GM13977 (cell line): ENCODE data around the gene ROR1.

Experiments
- DNase-seq: peaks from one replicate; pipeline ENCODE4 v3.0.0; 2012; ENCODE audit warnings: low spot score
- in situ Hi-C: fragments of 300-500 bp; cut with MboI; formaldehyde crosslinking; loops from one replicate; pipeline ENCODE4 v1.12.0; 2022; ENCODE audit warnings: low sequenced_read_pairs, low pct_unique_long_range_greater_than_20kb, mixed read lengths, inconsistent platforms; ENCODE audit not compliant: unreplicated experiment
- TF ChIP-seq, protein P1 (sequence below): IDR thresholded peaks from 2 replicates; pipeline ENCODE4 v1.5.1; 2012; ENCODE audit warnings: mild to moderate bottlenecking, control low read depth; ENCODE audit not compliant: insufficient read depth; ENCODE audit errors: extremely low read depth, missing control alignments

Gene ROR1

GRCh38 chr1:63865561-63865960 is 91.7 kb downstream of the ROR1 start:
- in situ Hi-C loops, result no loop called here
- no peak for DNase-seq
- TF ChIP-seq, protein P1, sequence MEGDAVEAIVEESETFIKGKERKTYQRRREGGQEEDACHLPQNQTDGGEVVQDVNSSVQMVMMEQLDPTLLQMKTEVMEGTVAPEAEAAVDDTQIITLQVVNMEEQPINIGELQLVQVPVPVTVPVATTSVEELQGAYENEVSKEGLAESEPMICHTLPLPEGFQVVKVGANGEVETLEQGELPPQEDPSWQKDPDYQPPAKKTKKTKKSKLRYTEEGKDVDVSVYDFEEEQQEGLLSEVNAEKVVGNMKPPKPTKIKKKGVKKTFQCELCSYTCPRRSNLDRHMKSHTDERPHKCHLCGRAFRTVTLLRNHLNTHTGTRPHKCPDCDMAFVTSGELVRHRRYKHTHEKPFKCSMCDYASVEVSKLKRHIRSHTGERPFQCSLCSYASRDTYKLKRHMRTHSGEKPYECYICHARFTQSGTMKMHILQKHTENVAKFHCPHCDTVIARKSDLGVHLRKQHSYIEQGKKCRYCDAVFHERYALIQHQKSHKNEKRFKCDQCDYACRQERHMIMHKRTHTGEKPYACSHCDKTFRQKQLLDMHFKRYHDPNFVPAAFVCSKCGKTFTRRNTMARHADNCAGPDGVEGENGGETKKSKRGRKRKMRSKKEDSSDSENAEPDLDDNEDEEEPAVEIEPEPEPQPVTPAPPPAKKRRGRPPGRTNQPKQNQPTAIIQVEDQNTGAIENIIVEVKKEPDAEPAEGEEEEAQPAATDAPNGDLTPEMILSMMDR, result no peak

DNA sequence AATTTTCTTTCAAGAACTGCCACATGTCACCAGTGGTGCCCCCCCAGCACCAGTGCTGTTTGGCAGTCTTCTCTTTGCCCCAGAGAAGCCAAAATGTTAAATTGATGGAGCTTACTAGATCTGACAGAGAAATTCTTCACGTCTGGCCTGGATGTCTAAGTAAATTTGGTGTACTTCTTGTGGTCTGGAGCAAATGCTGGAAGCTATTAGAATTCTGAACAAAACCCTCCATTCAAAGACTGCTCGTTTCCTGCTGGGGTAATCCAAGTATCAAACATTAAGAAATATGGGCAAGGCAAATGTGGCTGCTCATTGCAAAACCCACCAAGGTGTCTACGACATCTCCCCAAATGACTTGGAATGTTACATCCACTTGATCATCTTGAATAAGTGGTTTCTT is 92.3 kb downstream of the ROR1 start:
- in situ Hi-C loops, result no loop called here
- DNase-seq, result no peak
- TF ChIP-seq, protein P1, result no peak

DNA sequence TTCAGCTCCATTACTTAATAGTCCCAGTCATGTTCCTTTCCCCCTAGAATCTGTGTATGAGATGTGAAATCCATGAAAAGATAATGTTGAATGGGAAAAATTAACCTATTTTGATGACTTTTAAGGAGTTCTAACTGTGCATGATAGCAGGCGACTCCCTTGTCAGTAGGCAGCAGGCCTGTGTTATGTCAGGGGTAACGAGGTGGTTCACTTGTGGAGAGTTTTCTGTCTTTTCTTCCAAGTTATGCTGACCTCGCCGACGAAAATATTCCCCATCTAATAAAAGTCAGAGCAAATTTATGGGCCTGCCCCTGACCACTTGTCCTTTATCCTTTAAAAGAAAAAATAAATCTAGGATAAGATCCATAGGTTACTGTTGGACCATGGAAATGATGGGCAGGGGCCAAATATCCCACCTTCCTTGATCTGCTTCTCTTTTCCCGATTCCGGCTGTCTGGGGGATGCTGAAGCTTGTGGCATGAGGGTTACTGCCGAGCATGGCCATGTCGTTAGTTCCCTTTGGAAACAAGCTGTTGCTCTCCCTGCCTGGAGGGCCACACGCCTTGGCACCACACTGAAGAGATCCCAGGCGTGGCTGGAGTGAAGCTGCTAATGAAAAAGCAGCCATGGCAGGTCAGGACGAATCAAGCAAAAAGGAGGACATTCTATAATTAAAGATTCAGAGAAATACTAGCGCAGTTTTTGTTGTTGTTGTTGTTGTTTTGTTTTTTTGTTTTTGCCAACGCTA is 93.8 kb downstream of the ROR1 start:
- no peak for DNase-seq
- TF ChIP-seq, protein P1, result no peak
- in situ Hi-C loops, result no loop called here

- in situ Hi-C loops, result no loop called here
Measured at GRCh38 chr1:63868268-63868781, 94.5 kb downstream of the ROR1 start.

GRCh38 chr1:63870152-63870551 is 96.3 kb downstream of the ROR1 start:
- TF ChIP-seq, protein P1, result no peak
- DNase-seq, result no peak
- in situ Hi-C loops, result no loop called here

More at GRCh38 chr1:63868268-63868781, 94.5 kb downstream of the ROR1 start:
- DNase-seq, result no peak
- TF ChIP-seq, protein P1, result no peak

DNA sequence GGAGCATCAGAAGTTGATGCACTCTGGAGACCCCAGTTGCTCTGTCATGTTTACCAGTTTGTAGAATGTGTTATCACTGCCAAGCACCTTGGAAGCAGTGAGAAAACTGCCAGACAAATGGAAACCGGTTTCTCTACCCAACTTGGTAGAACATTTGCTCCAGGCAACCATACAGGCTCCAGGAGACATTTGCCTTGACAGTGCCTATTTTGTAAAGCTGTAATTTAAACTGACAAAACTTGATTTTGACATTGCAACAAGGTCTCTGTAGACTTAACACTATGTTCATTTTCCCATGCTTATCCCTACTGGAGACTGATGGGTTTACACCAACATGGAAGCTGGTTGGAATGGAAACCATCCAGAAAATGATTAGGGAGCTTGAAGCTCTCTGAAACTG is 97.6 kb downstream of the ROR1 start:
- in situ Hi-C loops, result no loop called here
- TF ChIP-seq, protein P1, result no peak
- DNase-seq, result no peak

GRCh38 chr1:63873751-63874150 is 99.9 kb downstream of the ROR1 start:
- in situ Hi-C loops, result no loop called here
- no peak for DNase-seq
- TF ChIP-seq, protein P1, result no peak
